Kidney epithelial cell (primary cell): ENCODE results near the gene FERMT3. TPM values are rescaled to one million over a fixed set of nuclear protein-coding genes. Genes with fewer than 3 reads are reported as not detected.

ENCODE experiments used
- DNase-seq: peaks from one replicate; pipeline ENCODE4 v3.0.0-alpha.2; 2010; ENCODE audit warnings: low read depth
- H3K27me3 ChIP-seq: 2 replicates; pipeline ENCODE4 v1.6.0; 2011; ENCODE audit warnings: low read length; ENCODE audit not compliant: control insufficient read depth, insufficient read depth
- H3K36me3 ChIP-seq: 2 replicates; pipeline ENCODE4 v1.5.1; 2011; ENCODE audit warnings: low read length; ENCODE audit not compliant: control insufficient read depth, insufficient read depth
- H3K4me3 ChIP-seq: 2 replicates; pipeline ENCODE4 v1.5.1; 2011; ENCODE audit warnings: low read depth, mild to moderate bottlenecking, control low read depth, low read length
- total RNA-seq: library from RNA; depleted of rRNA; stranded (reverse); fragments of >200 nt; gene quantifications from 2 replicates; pipeline ENCODE4 v1.2.3, GENCODE V29; 2015
- TF ChIP-seq, protein P1 (sequence below): IDR thresholded peaks from 2 replicates; pipeline ENCODE4 v1.5.1; 2011; ENCODE audit warnings: mild to moderate bottlenecking, moderate library complexity, low read length, control low read depth, inconsistent platforms; ENCODE audit not compliant: insufficient read depth, poor library complexity, severe bottlenecking

FERMT3 gene
- total RNA-seq, 1 donor from 2014 or later: 0.25 TPM

DNA sequence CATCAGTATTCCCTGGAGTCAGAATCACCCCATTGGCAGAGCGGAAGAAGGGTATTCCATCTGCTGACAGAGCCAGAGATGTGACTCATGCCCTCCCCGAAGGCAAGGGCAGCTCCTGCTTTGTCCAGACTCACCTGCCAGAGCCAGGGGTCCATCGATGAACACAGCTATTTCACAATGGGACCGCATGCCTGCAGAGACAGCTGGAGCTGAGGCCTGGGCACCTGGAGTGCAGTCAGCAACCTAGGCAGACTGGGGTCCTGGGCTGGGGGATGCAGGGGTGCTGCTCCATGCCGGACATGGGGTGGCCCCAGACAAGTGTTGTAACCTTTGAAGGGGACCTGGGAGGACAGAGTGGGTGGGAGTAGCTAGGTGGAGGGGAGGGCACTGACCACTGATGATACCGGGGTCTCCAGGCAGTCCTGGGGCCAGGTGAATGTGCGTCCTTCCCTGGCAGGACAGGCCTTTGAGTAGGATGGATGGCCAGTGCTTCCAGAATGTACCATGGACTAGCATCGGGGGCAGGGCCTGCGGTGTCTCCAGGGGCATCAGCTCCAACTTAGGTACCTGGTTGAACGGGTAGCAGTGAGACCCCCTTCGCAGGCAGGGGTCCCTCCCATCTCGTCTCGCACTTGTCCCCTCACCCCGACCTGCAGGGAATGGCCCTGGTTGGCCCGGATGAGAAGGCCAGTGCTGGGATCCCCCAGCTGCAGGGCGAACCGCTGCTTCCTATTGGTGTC lies 17.8 kb downstream of the FERMT3 start:
- no peaks in the 10 kb centered on the region for H3K27me3 ChIP-seq
- no peak for DNase-seq
- H3K4me3 ChIP-seq: no peak overlapping the region
- TF ChIP-seq, protein P1, sequence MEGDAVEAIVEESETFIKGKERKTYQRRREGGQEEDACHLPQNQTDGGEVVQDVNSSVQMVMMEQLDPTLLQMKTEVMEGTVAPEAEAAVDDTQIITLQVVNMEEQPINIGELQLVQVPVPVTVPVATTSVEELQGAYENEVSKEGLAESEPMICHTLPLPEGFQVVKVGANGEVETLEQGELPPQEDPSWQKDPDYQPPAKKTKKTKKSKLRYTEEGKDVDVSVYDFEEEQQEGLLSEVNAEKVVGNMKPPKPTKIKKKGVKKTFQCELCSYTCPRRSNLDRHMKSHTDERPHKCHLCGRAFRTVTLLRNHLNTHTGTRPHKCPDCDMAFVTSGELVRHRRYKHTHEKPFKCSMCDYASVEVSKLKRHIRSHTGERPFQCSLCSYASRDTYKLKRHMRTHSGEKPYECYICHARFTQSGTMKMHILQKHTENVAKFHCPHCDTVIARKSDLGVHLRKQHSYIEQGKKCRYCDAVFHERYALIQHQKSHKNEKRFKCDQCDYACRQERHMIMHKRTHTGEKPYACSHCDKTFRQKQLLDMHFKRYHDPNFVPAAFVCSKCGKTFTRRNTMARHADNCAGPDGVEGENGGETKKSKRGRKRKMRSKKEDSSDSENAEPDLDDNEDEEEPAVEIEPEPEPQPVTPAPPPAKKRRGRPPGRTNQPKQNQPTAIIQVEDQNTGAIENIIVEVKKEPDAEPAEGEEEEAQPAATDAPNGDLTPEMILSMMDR: no peak
- peaks cover 1% of the 10 kb centered on the region for H3K36me3 ChIP-seq

DNA sequence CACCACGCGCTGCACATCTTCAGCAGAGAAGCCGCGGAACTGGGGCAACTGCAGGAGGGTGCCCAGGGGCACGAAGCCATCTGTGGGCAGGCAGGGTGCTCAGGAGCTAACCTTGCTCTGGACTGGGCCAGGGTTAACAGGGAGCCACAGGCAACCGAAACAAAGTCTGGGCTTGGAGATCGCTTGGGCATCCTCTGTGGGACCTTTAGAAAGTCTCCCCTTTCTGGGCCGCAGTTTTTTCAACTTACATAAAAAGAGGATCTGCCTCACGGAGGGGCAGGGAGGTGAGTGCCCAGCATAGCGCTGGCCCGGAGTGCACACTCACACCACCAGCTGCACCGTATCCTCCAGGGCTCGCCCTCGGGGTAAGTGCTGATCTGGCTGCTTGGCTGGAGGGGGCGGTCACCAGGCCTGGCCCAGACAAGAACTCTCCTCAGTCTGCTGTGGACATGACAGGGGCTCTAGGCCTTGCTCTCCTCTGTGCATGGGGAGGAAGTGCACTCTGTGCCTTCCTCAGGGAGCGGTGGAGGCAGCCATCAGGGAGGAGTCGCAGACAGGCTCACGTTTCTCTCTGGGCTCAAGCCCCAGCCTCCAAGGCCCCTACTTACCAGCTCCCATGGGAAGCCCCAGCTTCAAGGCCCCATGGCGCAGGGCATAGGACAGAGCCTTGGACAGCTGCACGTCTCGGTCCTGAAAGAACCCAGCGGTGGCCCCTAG lies 18.5 kb downstream of the FERMT3 start:
- Histone ChIP-seq H3K27me3 (no peaks in the 10 kb centered on the region), H3K36me3 (peaks cover 1% of the 10 kb centered on the region), H3K4me3 (peak overlapping the region; percentile 93)
- TF ChIP-seq, protein P1: no peak
- no peak for DNase-seq

DNA sequence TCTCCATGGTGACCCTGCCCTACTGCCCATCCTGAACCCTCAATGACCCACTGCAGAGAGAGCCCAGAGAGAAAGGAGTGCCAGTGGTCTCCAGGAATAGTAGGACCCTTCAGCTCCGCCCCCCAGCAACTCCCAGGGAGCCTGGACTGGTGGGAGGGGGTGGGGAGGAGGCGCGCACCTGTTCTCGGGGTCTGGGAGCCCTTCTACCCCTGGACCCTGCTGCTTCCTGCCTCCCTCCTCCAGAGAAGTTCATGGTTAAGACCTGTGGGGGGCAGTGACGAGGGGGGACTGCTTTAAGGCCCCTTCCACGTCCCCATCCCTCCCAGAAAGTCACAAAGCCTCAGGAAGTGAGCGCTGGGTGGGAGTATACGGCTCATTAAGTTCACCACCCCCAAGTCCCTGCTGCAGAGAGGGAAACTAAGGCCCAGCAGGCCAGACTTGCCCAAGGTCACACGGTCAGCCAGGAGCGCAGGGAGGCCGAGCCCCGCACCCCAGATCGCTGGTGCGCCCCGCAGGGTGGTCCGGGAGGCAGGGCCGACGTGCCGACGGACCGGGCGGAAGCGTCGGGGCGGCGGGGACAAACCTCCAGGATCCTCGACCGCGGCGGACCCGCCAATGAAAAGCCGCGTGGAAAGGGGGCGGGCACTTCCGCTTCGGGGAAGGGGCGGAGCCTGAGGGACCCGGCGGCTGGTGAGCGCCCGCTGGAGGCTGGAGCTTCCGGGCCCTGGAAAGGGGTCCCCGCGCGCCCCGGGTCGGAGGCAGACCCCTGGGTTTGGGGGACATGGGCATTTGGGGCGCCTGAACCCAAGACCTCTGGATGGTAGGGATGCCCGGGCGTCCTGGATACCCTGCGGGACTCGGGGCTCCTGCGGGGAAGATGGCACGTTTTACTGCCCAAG lies 19.3 kb downstream of the FERMT3 start, which contains the start of the genes NUDT22 and TRPT1:
TSS of gene NUDT22 (plus strand) at position 667 of the 899 bp plus-strand sequence. CDS start 379 bp downstream, outside the sequence.
TSS of gene TRPT1 (minus strand) at position 579 of the 899 bp plus-strand sequence. CDS start at position 253, 326 bp downstream.
- DNase-seq: no peak
- TF ChIP-seq, protein P1: peak; percentile 43
- peaks cover 1% of the 10 kb centered on the region for H3K36me3 ChIP-seq
- no peaks in the 10 kb centered on the region for H3K27me3 ChIP-seq
- peak within 1 kb of the TSS; percentile 93 for H3K4me3 ChIP-seq

DNA sequence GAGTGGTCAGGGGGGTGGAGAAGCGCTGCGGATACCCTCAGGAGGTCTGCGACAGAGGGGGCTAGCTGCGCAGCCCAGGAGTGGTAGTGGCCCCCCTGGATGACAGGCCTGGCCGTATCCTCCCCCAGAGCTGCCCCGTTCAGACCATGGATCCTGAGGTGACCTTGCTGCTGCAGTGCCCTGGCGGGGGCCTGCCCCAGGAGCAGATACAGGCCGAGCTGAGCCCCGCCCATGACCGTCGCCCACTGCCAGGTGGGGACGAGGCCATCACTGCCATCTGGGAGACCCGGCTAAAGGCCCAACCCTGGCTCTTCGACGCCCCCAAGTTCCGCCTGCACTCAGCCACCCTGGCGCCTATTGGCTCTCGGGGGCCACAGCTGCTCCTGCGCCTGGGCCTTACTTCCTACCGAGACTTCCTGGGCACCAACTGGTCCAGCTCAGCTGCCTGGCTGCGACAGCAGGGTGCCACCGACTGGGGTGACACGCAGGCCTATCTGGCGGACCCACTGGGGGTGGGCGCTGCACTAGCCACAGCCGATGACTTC lies 20.1 kb downstream of the FERMT3 start:
- Histone ChIP-seq H3K27me3 (no peaks in the 10 kb centered on the region), H3K4me3 (peak overlapping the region; percentile 93), H3K36me3 (peaks cover 1% of the 10 kb centered on the region)
- TF ChIP-seq, protein P1: no peak
- no peak for DNase-seq

DNA sequence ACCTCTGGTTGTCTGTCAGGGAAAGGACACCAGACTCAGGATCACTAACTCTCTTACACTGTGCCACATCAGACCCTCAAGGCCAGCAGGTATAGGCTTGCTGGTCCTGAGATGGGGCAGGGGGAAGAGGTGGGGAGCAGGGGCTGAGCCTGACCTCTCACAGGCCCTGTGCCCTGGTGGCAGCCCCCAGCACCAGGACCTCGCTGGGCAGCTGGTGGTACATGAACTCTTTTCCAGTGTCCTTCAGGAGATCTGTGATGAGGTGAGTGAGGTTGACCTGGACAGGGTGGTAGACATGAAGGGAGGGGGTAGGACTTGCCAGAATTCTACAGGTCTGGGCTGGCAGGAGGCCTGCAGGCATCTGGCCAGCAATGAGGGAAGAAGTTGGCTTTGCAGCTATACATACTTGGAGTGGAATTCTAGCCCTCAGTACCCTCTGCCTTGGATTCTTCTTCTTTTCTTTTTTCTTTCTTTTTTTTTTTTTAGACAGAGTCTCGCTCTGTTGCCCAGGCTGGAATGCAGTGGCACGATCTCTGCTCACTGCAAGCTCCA lies 21.0 kb downstream of the FERMT3 start:
- H3K4me3 ChIP-seq: no peak overlapping the region
- H3K36me3 ChIP-seq: peaks cover 1% of the 10 kb centered on the region
- TF ChIP-seq, protein P1: no peak
- H3K27me3 ChIP-seq: no peaks in the 10 kb centered on the region
- no peak for DNase-seq
